WTC11 (cell line): Measurements from ENCODE around the gene NOL9.

Experiments used
- CREB1 ChIP-seq: sonication (generic); formaldehyde crosslinking; IDR thresholded peaks from 2 replicates; pipeline ENCODE4 v1.8.0; 2023; ENCODE audit warnings: mild to moderate bottlenecking, missing genetic modification reagents
- CTCF ChIP-seq: fragments of 200-600 bp; IDR thresholded peaks from 2 replicates; pipeline ENCODE4 v1.8.0; 2022; ENCODE audit warnings: antibody characterized with exemption
- ERG ChIP-seq: fragments of 250-450 bp; sonication (Bioruptor Pico); IDR thresholded peaks from 2 replicates; pipeline ENCODE4 v1.8.0; 2021; ENCODE audit warnings: mild to moderate bottlenecking
- ETV6 ChIP-seq: sonication (generic); formaldehyde crosslinking; IDR thresholded peaks from 2 replicates; pipeline ENCODE4 v1.8.1; 2022; ENCODE audit warnings: mild to moderate bottlenecking, missing genetic modification reagents
- IRF2 ChIP-seq: sonication (generic); formaldehyde crosslinking; IDR thresholded peaks from 2 replicates; pipeline ENCODE4 v1.8.0; 2022; ENCODE audit warnings: low read depth, missing genetic modification reagents, borderline replicate concordance
- MAX ChIP-seq: sonication (generic); formaldehyde crosslinking; IDR thresholded peaks from 2 replicates; pipeline ENCODE4 v1.8.0; 2022; ENCODE audit warnings: mild to moderate bottlenecking, missing genetic modification reagents
- SMAD4 ChIP-seq: sonication (generic); formaldehyde crosslinking; IDR thresholded peaks from 2 replicates; pipeline ENCODE4 v1.8.0; 2022; ENCODE audit warnings: mild to moderate bottlenecking, missing genetic modification reagents
- SOX15 ChIP-seq: fragments of 250-450 bp; sonication (Bioruptor Pico); IDR thresholded peaks from 2 replicates; pipeline ENCODE4 v1.9.0; 2021; ENCODE audit warnings: mild to moderate bottlenecking
- ZNF396 ChIP-seq: fragments of 250-450 bp; sonication (Bioruptor Pico); IDR thresholded peaks from 2 replicates; pipeline ENCODE4 v1.8.0; 2021; ENCODE audit warnings: mild to moderate bottlenecking, moderate library complexity, borderline replicate concordance

GRCh38 chr1:6546326-6546725 is 8.0 kb downstream of the NOL9 start:
- TF ChIP-seq CTCF (no peak), ETV6 (CRISPR knock-in tag) (no peak), SOX15 (CRISPR knock-in tag) (no peak), MAX (CRISPR knock-in tag) (no peak), ERG (no peak), IRF2 (CRISPR knock-in tag) (no peak), SMAD4 (CRISPR knock-in tag) (no peak), ZNF396 (CRISPR knock-in tag) (no peak), CREB1 (CRISPR knock-in tag) (no peak)
